ENCODE data around the gene SORBS2. TPM values are rescaled to one million over a fixed set of nuclear protein-coding genes. Genes with fewer than 3 reads are reported as not detected.
A peak's percentile ranks its signal among the peaks of the same experiment; 100 is the strongest.

Gene SORBS2
- total RNA-seq, 1 donor from 2014 or later = 33.6 TPM

GRCh38 chr4:185662030-185662778, 149.8 kb downstream of the SORBS2 start:
- no peak overlapping the region for H3K27ac Mint-ChIP-seq (ENCODE audit: unreplicated experiment)
- H3K36me3 Mint-ChIP-seq (ENCODE audit: unreplicated experiment) = peaks cover 22% of the 10 kb centered on the region
- H3K4me3 Mint-ChIP-seq (ENCODE audit: unreplicated experiment) = no peak overlapping the region
- no peaks in the 10 kb centered on the region for H3K27me3 Mint-ChIP-seq (ENCODE audit: unreplicated experiment)
- TF ChIP-seq CTCF (IDR thresholded peaks at IDR 0.05) = no peak
- DNase-seq (ENCODE audit: extremely low spot score, unreplicated experiment) = no peak
- no peaks in the 10 kb centered on the region for H3K9me3 Mint-ChIP-seq (ENCODE audit: unreplicated experiment)
- H3K4me1 Mint-ChIP-seq (ENCODE audit: unreplicated experiment) = peaks cover 2% of the 10 kb centered on the region

GRCh38 chr4:185660340-185660739, 151.7 kb downstream of the SORBS2 start:
- TF ChIP-seq CTCF (IDR thresholded peaks at IDR 0.05) = no peak
- DNase-seq (ENCODE audit: extremely low spot score, unreplicated experiment) = no peak
- peaks cover 19% of the 10 kb centered on the region for H3K36me3 Mint-ChIP-seq (ENCODE audit: unreplicated experiment)
- no peak overlapping the region for H3K27ac Mint-ChIP-seq (ENCODE audit: unreplicated experiment)
- no peaks in the 10 kb centered on the region for H3K27me3 Mint-ChIP-seq (ENCODE audit: unreplicated experiment)
- H3K4me3 Mint-ChIP-seq (ENCODE audit: unreplicated experiment) = no peak overlapping the region
- peaks cover 20% of the 10 kb centered on the region for H3K4me1 Mint-ChIP-seq (ENCODE audit: unreplicated experiment)
- no peaks in the 10 kb centered on the region for H3K9me3 Mint-ChIP-seq (ENCODE audit: unreplicated experiment)

- H3K36me3 Mint-ChIP-seq (ENCODE audit: unreplicated experiment) = peaks cover 16% of the 10 kb centered on the region
- peaks cover 36% of the 10 kb centered on the region for H3K4me1 Mint-ChIP-seq (ENCODE audit: unreplicated experiment)
- no peaks in the 10 kb centered on the region for H3K27me3 Mint-ChIP-seq (ENCODE audit: unreplicated experiment)
- DNase-seq (ENCODE audit: extremely low spot score, unreplicated experiment) = no peak
- no peak for TF ChIP-seq CTCF (IDR thresholded peaks at IDR 0.05)
- H3K4me3 Mint-ChIP-seq (ENCODE audit: unreplicated experiment) = no peak overlapping the region
- H3K27ac Mint-ChIP-seq (ENCODE audit: unreplicated experiment) = no peak overlapping the region
- H3K9me3 Mint-ChIP-seq (ENCODE audit: unreplicated experiment) = no peaks in the 10 kb centered on the region
Observed at GRCh38 chr4:185657699-185658098, 154.3 kb downstream of the SORBS2 start.

GRCh38 chr4:185657183-185657582, 154.8 kb downstream of the SORBS2 start:
- H3K27ac Mint-ChIP-seq (ENCODE audit: unreplicated experiment) = peak overlapping the region; percentile 21
- TF ChIP-seq CTCF (IDR thresholded peaks at IDR 0.05) = no peak
- DNase-seq (ENCODE audit: extremely low spot score, unreplicated experiment) = no peak
- H3K9me3 Mint-ChIP-seq (ENCODE audit: unreplicated experiment) = no peaks in the 10 kb centered on the region
- H3K4me1 Mint-ChIP-seq (ENCODE audit: unreplicated experiment) = peaks cover 36% of the 10 kb centered on the region
- peaks cover 15% of the 10 kb centered on the region for H3K36me3 Mint-ChIP-seq (ENCODE audit: unreplicated experiment)
- H3K4me3 Mint-ChIP-seq (ENCODE audit: unreplicated experiment) = peak overlapping the region; percentile 31
- no peaks in the 10 kb centered on the region for H3K27me3 Mint-ChIP-seq (ENCODE audit: unreplicated experiment)

GRCh38 chr4:185656467-185656931, 155.5 kb downstream of the SORBS2 start:
- H3K27ac Mint-ChIP-seq (ENCODE audit: unreplicated experiment) = peak overlapping the region; percentile 21

More at GRCh38 chr4:185656467-185656931, 155.5 kb downstream of the SORBS2 start:
- peaks cover 36% of the 10 kb centered on the region for H3K4me1 Mint-ChIP-seq (ENCODE audit: unreplicated experiment)
- TF ChIP-seq CTCF (IDR thresholded peaks at IDR 0.05) = peak; percentile 42
- peaks cover 11% of the 10 kb centered on the region for H3K36me3 Mint-ChIP-seq (ENCODE audit: unreplicated experiment)
- H3K27me3 Mint-ChIP-seq (ENCODE audit: unreplicated experiment) = no peaks in the 10 kb centered on the region
- H3K4me3 Mint-ChIP-seq (ENCODE audit: unreplicated experiment) = peak overlapping the region; percentile 31
- H3K9me3 Mint-ChIP-seq (ENCODE audit: unreplicated experiment) = no peaks in the 10 kb centered on the region
- DNase-seq (ENCODE audit: extremely low spot score, unreplicated experiment) = no peak

All from osteocyte (in vitro differentiated cells).